HG03097 (cell line): ENCODE results near the gene HS1BP3.

ENCODE experiments used
- ATAC-seq: cut with Tn5 transposase; IDR thresholded peaks from one replicate; pipeline ENCODE4 v1.9.1; 2021; ENCODE audit not compliant: unreplicated experiment, low FRiP score

HS1BP3 gene

GRCh38 chr2:20648206-20648605 is 2.7 kb downstream of the HS1BP3 start:
- ATAC-seq = no peak

GRCh38 chr2:20647738-20648137 is 3.2 kb downstream of the HS1BP3 start:
- no peak for ATAC-seq

GRCh38 chr2:20647211-20647610 is 3.7 kb downstream of the HS1BP3 start:
- ATAC-seq = no peak

GRCh38 chr2:20646446-20646845 is 4.5 kb downstream of the HS1BP3 start:
- no peak for ATAC-seq

- no peak for ATAC-seq
Observed at GRCh38 chr2:20645761-20646160, 5.1 kb downstream of the HS1BP3 start.

- no peak for ATAC-seq
Observed at GRCh38 chr2:20645301-20645701, 5.6 kb downstream of the HS1BP3 start.

- no peak for ATAC-seq
Observed at GRCh38 chr2:20643826-20644225, 7.1 kb downstream of the HS1BP3 start.

- no peak for ATAC-seq
Observed at GRCh38 chr2:20643060-20643459, 7.8 kb downstream of the HS1BP3 start.

GRCh38 chr2:20642055-20642971 is 8.6 kb downstream of the HS1BP3 start:
- peak; percentile 83 for ATAC-seq

- no peak for ATAC-seq
Observed at GRCh38 chr2:20641123-20641985, 9.5 kb downstream of the HS1BP3 start.

GRCh38 chr2:20640411-20641122 is 10.3 kb downstream of the HS1BP3 start:
- no peak for ATAC-seq

GRCh38 chr2:20638646-20639430 is 12.1 kb downstream of the HS1BP3 start:
- no peak for ATAC-seq

GRCh38 chr2:20638014-20638413 is 12.9 kb downstream of the HS1BP3 start:
- ATAC-seq = no peak

- no peak for ATAC-seq
Observed at GRCh38 chr2:20637147-20637546, 13.8 kb downstream of the HS1BP3 start.

GRCh38 chr2:20635675-20636584 is 15.0 kb downstream of the HS1BP3 start:
- peak; percentile 58 for ATAC-seq

GRCh38 chr2:20635113-20635510 is 15.8 kb downstream of the HS1BP3 start:
- ATAC-seq = no peak

- ATAC-seq = no peak
Observed at GRCh38 chr2:20634507-20635112, 16.3 kb downstream of the HS1BP3 start.

- ATAC-seq = no peak
Observed at GRCh38 chr2:20633794-20634506, 16.9 kb downstream of the HS1BP3 start.
